GM19467 (cell line): ENCODE results near the gene SLC6A8.
"Not testable (repeated sequence)": the region's sequence is repeated elsewhere in the genome, so short reads cannot be mapped to it uniquely, and the experiment has no call there.

Experiments
- ATAC-seq: cut with Tn5 transposase; IDR thresholded peaks from one replicate; pipeline ENCODE4 v1.9.1; 2021; ENCODE audit warnings: mild to moderate bottlenecking, moderate library complexity; ENCODE audit not compliant: unreplicated experiment

Gene SLC6A8

DNA sequence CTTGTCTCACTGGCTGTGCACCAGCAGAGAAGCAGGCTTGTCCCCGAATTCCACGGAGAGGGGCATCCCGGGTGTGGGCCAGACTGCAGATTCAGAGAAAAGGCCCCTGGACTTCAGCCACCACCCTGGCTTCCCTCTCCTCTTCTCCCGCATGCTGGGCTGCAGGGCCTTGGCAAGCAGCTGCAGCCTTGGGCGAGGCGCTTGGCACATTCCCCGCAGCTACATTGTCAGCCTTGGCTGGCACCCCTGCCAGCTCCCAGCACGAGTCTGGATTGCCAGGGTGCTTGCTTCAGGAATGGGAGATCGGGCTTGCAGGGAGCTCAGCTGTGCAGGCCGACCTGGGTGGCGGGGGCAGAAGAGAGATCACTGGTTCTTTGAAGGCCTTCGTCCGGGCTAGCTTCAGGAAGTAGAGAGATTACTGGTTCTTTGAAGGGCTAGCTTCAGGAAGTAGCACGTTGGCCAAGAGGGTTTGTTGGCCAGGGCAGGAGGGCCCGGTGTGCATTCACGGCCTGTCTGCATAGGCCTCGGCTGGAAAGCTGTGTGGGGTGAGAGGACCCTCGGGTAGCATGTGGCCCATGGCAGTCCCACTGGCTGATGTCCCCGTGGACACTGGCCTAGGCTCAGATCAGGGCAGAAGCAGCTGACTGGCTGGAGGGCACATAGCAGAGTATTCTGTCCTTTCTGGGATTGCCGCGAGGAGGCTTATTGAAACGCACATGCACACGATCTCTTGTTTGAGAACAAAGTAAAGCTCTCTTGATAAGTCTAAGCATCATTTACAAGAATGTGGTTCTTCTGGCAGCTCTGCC lies 39.6 kb downstream of the SLC6A8 start:
- no peak for ATAC-seq

DNA sequence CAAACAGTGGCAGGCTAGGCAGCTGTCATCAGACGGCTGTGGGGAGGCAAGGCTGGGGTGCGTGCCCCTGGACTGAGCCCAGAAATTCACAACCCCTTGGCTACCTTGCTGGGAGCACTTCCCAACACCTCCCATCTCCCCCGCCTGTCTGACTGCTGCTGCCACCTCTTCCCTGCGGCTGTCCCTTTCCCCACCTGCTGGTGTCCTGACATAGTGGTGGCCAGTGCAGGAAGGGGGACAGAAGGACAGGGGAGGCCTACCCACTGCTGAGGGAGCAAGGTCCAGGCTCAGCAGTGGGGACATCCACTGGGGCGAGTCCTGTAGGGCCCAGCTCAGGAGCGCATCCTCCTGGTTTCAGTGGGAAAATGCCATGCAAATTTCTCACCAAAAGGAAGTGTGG lies 40.4 kb downstream of the SLC6A8 start:
- no peak for ATAC-seq

DNA sequence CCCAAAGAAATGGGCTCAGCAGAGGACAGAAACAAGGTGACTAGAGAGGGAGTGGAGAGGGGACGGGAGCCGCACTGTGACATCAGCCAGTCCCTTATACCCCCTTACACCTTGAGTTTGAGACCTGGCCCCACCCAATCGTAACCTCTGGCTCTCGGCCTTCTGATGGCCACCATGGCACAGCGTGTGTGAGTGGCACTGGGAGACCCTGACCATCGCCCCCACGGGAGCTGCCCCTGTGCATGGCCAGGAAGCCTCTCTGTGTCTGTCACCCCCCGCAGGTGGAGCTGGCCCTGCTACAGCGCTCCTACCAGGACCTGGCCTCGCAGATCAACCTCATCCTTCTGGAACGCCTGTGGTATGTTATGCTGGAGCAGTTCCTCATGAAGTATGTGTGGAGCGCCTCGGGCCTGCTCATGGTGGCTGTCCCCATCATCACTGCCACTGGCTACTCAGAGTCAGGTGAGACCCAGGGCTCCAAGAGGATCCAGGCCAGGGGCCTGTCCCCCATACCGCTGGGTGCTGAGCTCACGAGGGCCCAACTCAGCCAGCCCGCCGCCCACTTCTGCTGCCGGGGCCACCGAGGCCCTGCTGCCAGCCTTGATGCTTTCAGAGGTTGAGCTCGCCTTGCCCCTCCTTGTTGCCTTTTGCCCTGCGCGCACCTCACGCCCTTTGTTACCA lies 41.4 kb downstream of the SLC6A8 start:
- ATAC-seq: no peak

DNA sequence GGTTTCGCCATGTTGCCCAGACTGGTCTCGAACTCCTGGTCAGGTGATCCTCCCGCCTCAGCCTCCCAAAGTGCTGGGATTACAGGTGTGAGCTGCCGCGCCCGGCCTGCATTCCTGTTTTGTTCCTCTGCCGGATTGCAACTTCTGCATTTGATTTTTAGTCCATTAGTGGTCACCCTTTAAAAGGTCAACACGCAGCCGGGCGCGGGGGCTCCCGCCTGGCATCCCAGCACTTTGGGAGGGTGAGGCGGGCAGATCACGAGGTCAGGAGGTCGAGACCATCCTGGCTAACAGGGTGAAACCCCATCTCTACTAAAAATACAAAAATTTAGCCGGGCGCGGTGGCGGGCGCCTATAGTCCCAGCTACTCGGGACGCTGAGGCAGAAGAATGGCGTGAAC lies 42.4 kb downstream of the SLC6A8 start:
- not testable (repeated sequence) for ATAC-seq

DNA sequence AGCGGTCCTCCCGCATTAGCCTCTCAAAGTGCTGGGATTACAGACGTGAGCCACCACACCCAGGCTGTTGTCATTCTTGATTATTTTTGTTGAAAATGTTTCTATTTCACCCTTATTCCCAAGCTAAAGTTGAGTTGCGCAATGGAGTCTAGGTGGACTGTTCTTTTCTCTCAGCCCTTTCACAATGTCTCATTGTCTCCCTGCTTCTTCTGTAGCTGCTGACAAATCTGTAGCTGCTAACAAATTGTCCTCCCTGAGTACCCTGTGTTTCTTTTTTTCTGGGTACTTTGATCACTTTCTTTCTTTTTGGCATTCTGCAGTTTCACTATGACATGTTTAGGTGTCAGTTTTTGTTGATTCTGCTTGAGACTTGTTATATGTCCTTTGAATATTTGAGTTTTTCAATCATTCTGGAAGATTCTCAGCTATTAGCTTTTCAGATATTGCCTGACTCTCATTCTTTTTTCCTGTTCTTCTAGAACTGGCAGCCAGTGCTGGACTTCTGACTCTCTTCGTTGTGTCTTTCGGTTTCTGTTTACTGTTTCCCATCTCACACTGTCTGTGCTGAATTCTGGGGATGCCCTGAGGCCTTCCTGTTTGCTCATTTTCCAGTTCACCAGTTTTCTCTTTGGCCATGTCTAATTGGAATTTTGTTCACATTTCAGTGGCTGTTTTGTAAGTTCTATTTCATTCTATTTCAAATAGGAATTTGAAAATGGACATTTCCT lies 43.6 kb downstream of the SLC6A8 start:
- no peak for ATAC-seq

DNA sequence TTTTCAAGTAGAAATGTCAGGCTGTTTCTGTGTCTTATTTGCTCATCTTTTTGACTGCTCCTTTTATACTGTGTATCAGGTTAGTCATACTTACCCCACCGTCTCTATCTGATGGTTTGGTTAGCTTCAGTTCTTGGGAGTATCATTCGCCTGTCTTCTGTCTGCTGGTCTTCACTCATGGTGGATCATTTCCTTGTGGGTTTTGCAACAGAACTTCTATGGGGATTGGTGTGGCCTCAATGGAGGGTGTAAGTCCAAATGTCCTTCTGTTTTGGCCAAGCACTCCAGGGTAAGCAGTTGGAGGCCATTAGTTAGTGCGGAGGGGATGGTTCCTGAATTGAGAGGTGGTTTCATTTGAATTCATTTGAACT lies 44.1 kb downstream of the SLC6A8 start:
- ATAC-seq: no peak

DNA sequence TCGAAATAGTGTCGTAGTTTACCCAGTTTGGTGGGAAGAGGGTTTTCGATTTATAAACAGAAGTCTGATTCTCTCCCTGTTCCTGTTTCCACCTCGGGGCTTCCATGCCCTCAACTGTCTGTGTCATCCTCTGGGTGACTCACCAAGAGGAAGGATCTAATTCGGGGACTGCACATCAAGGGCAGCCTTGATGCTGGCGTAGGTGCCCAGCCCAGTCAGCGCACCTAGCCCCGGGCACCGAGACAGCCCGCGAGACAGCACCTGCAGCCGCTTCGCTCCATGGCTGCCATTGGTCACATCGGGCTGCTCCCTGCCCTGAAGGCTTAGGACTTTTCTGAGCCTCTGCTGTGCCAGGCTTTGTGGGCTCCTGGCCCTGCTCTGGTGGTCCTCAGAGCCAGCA lies 44.7 kb downstream of the SLC6A8 start:
- no peak for ATAC-seq

DNA sequence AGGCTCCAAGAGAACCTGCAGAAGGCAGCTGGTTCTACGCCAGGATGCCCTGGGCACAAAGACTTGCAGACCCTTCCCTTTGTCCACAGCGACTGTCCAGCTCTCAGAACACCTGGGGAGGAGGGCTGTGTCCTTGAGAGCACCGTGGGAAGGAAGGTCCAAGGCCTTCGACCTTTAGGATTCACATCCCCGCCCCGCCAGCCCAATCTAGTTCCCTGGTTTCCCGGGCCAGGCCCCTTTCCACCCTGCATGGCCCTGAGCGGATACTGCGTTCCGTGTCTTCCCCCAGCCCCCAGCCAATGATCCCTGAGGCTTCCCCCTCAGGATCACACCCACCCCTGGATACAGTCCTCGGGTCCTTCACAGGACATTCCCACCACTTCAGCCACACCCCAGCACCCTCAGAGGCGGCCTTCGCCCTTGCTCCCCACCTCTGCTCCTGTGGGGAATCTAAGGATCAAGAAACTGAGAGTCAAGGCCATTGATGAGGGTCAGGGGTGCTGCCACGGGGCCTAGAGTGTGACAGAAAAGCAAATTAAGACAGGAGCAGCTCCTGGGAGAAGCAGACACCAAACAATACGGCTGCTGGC lies 46.0 kb downstream of the SLC6A8 start:
- ATAC-seq: no peak

DNA sequence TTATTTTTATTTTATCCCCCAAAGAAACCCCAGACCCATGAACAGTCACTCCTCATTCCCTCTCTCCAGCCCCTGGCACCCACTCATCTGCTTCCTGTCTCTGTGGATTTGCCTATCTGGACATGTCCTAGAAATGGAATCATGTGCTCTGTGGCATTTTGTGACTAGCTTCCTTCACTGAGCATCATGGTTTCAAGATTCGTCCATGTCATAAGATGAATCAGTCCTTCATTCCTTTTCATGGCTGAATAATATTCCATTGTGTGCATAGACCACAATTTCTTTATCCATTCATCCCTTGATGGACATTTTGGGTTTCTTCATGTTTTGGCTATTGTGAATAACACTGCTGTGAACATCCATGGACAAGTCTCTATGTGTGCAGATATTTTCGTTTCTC lies 47.1 kb downstream of the SLC6A8 start:
- ATAC-seq: no peak

DNA sequence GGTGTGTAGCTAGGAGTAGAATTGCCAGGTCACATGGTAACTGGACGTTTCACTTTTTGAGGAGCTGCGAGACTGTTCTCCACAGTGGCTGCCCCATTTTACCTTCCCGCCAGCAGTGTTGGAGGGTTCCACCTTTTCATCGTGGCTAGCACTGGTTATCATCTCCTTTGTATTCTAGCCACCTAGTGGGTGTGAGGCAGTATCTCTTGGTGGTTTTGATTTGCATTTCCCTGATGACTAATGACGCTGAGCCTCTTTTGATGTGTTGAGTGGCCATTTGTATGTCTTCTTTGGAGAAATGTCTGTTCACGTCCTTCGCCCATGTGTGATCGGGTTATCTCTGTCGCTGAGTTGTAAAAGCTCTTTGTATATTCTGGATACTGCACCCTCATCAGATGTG lies 47.5 kb downstream of the SLC6A8 start:
- ATAC-seq: no peak

DNA sequence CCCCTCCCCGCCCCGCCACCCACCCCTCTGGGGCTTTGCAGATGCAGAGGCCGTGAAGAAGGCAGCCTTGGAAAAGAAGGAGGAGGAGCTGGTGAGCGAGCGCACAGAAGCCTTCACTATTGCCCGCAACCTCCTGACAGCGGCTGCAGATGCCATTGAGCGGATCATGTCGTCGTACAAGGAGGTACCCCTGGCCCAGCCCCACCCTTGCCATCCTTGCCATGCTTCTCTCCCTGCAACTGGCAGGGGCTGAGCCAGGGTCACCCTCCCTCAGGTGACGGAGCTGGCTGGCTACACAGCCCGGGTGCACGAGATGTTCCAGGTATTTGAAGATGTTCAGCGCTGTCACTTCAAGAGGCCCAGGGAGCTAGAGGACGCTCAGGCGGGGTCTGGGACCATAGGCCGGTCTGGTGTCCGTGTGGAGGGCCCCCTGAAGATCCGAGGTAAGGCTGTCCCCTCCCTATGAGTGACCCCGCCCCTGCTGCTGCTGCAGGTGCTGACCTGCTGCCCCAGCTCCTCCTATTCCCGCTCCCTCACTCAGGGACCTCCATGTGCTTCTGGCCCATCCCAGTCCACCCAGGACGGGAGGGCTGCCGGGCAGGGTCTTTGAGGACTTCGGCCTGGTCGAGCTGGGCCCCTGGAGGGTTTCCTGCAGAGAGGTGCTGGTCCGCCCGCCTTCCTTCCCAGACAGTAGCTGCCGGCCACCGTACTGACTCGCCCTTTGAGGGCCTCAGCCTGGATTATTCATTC lies 48.5 kb downstream of the SLC6A8 start:
- ATAC-seq: no peak

DNA sequence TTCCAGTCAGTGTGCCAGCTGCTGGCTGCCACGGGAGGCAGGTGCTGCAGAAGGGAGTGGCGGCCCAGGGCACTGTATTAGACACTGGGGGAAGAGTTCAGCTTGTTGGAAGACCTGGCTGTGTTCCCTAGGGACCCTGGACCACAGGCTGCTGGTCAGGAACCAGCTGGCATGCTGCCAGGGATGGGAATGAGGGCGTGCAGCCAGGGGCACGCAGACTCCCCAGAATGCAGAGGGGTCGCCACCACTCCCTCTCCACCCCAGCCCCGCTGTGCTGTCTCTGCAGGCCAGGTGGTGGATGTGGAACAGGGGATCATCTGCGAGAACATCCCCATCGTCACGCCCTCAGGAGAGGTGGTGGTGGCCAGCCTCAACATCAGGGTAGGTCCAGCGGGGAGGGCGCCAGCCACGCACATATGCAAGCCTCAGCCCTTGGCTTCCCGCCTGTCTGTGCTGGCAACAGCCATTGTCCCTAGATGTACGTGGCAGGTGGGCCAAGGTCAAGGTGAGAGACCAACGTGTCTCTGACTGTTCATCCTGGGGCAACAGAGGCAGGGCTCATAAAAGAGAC lies 49.2 kb downstream of the SLC6A8 start:
- no peak for ATAC-seq

DNA sequence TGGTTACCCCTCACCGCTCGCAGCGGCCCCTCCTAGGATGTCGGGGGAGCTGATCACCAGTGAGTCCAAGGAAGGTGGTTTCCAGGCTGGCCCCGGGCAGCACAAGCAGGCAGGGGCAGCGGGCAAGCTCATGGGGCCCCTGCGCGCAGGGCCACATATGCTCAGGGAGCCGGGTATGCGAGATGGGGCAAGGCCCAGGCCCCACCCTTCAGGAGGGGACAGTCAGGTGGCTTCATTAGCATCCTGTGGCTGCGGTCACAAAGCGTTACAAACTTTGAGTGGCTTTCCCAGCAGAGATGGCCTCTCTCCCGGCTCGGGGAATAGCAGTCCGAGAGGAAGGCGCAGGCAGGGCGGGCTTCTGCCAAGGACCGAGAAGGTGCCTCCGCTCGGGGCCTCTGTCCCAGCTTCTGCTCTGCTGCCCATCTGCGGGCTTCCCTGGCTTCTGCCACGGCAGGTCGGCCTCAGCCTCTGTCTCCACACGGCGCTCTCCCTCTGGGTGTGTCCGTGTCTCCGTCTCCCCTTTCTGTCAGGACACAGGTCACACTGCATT lies 50.4 kb downstream of the SLC6A8 start:
- no peak for ATAC-seq

DNA sequence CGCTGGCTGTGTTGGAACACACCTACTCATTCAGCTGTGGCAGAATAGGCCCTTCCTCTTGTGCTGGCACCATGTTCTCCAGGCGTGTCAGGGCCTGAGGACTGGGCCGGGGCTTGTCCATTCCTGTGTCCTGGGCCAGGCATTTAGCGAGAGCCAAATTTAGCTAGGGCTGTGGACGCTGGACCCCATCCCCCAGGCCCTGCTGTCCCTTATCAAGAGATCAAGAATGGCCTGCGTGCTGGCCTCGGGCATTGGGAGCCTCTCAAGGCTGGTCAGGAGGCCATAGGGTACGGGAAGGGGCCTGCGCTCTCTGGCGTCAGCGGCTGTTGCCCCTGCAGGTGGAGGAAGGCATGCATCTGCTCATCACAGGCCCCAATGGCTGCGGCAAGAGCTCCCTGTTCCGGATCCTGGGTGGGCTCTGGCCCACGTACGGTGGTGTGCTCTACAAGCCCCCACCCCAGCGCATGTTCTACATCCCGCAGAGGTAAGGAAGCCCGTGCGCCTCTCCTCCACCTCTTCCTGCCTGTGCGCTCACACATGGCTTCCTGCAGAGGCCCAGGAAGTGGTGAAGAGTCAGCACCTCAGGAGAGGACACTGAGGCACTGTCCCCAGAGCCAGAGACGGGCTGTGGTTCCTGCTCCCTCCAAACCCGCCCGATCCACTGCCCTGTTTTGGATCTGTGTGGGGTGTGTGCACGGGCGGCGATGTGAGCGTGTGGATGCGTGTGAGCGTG lies 52.2 kb downstream of the SLC6A8 start:
- no peak for ATAC-seq

DNA sequence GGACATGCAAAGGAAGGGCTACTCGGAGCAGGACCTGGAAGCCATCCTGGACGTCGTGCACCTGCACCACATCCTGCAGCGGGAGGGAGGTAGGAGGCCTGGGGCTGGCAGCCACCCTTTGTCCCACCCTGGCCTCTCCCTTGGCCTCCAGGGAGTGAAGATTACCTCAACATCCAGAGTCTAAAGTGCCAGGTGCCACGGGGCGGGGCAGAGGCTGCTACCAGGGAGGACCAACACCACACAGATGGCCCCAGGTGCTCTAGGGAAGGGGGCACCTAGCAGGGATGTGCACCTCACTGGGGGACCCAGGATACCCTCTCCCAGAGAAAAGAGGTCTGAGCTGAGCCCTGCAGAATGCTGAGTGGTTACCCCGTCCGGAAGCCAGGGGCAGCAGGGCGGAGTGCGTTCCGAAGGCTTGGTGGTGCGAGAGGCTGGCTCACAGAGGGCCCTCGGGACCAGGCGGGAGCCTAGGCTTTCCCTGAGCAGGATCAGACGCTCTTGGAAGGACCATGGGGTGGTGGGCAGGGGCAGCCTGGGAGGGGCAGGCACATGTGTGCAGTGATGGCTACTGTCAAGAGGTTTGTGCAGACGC lies 53.0 kb downstream of the SLC6A8 start:
- ATAC-seq: no peak

DNA sequence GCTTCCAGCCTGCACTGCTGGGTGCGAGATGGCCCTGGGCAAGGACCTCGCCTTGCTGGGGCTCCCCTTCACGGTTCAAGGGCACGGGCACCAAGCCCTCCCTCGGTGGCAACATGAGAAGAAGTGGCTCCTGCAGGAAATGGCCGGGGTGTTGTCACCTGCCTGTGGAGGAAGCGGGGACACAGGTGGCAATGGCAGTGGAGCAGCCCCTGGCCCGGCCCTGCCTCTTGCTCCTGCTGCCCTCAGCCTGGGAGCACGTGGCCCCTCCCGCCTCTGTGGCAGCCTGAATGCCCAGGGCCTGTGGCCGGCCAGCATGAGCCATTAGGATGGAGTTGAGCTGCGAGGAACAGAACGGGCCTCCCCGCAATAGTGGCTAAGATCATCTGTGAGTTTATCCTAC lies 53.7 kb downstream of the SLC6A8 start:
- no peak for ATAC-seq

DNA sequence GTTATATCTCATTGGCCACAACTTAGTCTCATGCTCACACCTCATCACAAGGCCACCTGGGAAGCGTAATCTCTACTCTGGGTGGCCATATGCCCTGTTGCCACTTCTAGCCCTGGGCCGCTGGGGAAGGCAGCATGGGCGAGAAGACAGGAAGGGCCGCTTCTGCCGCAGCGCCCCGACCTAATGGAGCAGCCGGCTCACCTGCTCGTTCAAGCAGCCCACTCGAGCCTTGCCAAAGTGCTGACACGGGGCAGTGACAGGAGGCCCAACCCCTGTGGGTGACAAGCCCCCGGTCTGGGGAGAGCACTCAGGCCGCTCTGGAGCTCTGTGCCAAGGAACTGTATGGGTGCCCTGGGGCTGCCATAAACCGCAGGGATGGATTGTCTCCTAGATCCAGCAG lies 54.4 kb downstream of the SLC6A8 start:
- ATAC-seq: not testable (repeated sequence)

DNA sequence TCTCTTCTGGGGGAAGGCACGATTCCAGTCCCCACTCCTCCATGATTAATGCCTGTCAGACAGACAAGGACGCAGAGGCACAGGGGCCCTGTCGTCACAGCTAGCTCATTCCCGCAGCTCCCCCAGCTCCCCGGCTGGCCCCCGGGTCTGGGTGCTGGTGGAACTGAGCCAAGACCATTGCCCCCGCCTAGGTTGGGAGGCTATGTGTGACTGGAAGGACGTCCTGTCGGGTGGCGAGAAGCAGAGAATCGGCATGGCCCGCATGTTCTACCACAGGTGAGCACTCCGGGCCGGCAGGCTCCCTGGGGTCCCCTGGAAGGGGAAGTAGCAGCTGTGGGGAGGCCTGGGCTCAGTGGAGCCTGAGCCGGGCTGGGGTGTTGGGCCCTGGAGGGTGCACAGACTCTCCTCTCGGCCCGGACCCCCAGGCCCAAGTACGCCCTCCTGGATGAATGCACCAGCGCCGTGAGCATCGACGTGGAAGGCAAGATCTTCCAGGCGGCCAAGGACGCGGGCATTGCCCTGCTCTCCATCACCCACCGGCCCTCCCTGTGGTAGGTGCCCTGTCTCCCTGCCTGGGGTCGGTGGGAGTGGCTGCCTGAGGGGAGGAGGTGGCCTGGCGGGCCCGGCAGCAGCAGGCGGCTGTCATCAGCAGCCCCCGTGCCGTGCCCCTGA lies 55.2 kb downstream of the SLC6A8 start:
- not testable (repeated sequence) for ATAC-seq
